GM12874 (cell line): Measurements from ENCODE around the gene MACF1.

Experiments used
- CTCF ChIP-seq: IDR thresholded peaks from 2 replicates; pipeline ENCODE4 v1.5.1; 2011; ENCODE audit warnings: low read depth, mild to moderate bottlenecking, control low read depth, low read length, moderate library complexity; ENCODE audit not compliant: insufficient read depth

MACF1 gene

GRCh38 chr1:39436842-39437241 is 232.3 kb downstream of the MACF1 start:
- no peak for TF ChIP-seq CTCF

GRCh38 chr1:39438042-39438441 is 233.5 kb downstream of the MACF1 start:
- TF ChIP-seq CTCF: no peak

GRCh38 chr1:39440856-39441255 is 236.4 kb downstream of the MACF1 start:
- TF ChIP-seq CTCF: no peak

GRCh38 chr1:39441797-39442196 is 237.3 kb downstream of the MACF1 start:
- no peak for TF ChIP-seq CTCF

- no peak for TF ChIP-seq CTCF
Measured at GRCh38 chr1:39445573-39445972, 241.1 kb downstream of the MACF1 start.

GRCh38 chr1:39446986-39447567 is 242.6 kb downstream of the MACF1 start:
- no peak for TF ChIP-seq CTCF

- no peak for TF ChIP-seq CTCF
Measured at GRCh38 chr1:39450956-39451606, 246.6 kb downstream of the MACF1 start.
